MM.1S (cell line): Measurements from ENCODE around the gene AUTS2.

Experiments
- DNase-seq: peaks from one replicate; pipeline ENCODE4 v3.0.0-alpha.2; 2015
- H2AFZ ChIP-seq: fragments of 300-600 bp; sonication (generic); 2 replicates; pipeline ENCODE4 v1.6.0; 2016; ENCODE audit warnings: antibody characterized with exemption, low read length
- H3F3A ChIP-seq: fragments of 300-600 bp; sonication (generic); 2 replicates; pipeline ENCODE4 v1.6.1; 2016; ENCODE audit warnings: mild to moderate bottlenecking, antibody characterized with exemption, low read length, moderate library complexity, mixed read lengths; ENCODE audit not compliant: insufficient read depth
- H3K27ac ChIP-seq: fragments of 300-600 bp; sonication (generic); 2 replicates; pipeline ENCODE4 v1.5.1; 2016; ENCODE audit warnings: mild to moderate bottlenecking, low read length
- H3K27me3 ChIP-seq: fragments of 300-600 bp; sonication (generic); replicated peaks from 2 replicates; pipeline ENCODE4 v1.6.0; 2016; ENCODE audit warnings: low read length; ENCODE audit not compliant: insufficient read depth
- H3K36me3 ChIP-seq: fragments of 300-600 bp; sonication (generic); replicated peaks from 2 replicates; pipeline ENCODE4 v1.6.1; 2016; ENCODE audit warnings: mild to moderate bottlenecking, low read length, mixed read lengths; ENCODE audit not compliant: insufficient read depth
- H3K4me1 ChIP-seq: fragments of 300-600 bp; sonication (generic); 2 replicates; pipeline ENCODE4 v1.6.1; 2016; ENCODE audit warnings: low read length, mixed read lengths
- H3K4me2 ChIP-seq: fragments of 300-600 bp; sonication (generic); 2 replicates; pipeline ENCODE4 v1.6.0; 2016; ENCODE audit warnings: low read depth, low read length
- H3K4me3 ChIP-seq: fragments of 300-600 bp; sonication (generic); 2 replicates; pipeline ENCODE4 v1.5.1; 2016; ENCODE audit warnings: low read length, mixed read lengths
- H3K79me2 ChIP-seq: fragments of 300-600 bp; sonication (generic); 2 replicates; pipeline ENCODE4 v1.6.1; 2016; ENCODE audit warnings: mixed run types, low read length, mixed read lengths
- H3K9ac ChIP-seq: fragments of 300-600 bp; sonication (generic); 2 replicates; pipeline ENCODE4 v1.6.1; 2016; ENCODE audit warnings: low read length, mixed read lengths
- H3K9me2 ChIP-seq: fragments of 300-600 bp; sonication (generic); replicated peaks from 2 replicates; pipeline ENCODE4 v1.6.1; 2016; ENCODE audit warnings: mild to moderate bottlenecking, low read length, mixed read lengths; ENCODE audit not compliant: insufficient read depth
- H3K9me3 ChIP-seq: fragments of 300-600 bp; sonication (generic); replicated peaks from 2 replicates; pipeline ENCODE4 v1.6.1; 2016; ENCODE audit warnings: mild to moderate bottlenecking, low read length, mixed read lengths; ENCODE audit not compliant: insufficient read depth
- H4K20me1 ChIP-seq: fragments of 300-600 bp; sonication (generic); 2 replicates; pipeline ENCODE4 v1.6.1; 2016; ENCODE audit warnings: mild to moderate bottlenecking, low read length, moderate library complexity, mixed read lengths; ENCODE audit not compliant: insufficient read depth
- EZH2 ChIP-seq: fragments of 300-600 bp; sonication (generic); optimal IDR thresholded peaks from 2 replicates; pipeline ENCODE3; 2017; ENCODE audit warnings: low read depth, mild to moderate bottlenecking, antibody characterized with exemption, low read length, mixed read lengths
- EZH2phosphoT487 ChIP-seq: fragments of 300-600 bp; sonication (generic); IDR thresholded peaks from 2 replicates; pipeline ENCODE4 v1.6.1; 2018; ENCODE audit warnings: antibody characterized with exemption, low read length
- TF ChIP-seq, protein P1 (sequence below): fragments of 300-600 bp; sonication (generic); IDR thresholded peaks from 2 replicates; pipeline ENCODE4 v1.5.1; 2016; ENCODE audit warnings: antibody characterized with exemption, low read length, mixed read lengths

The AUTS2 gene

DNA sequence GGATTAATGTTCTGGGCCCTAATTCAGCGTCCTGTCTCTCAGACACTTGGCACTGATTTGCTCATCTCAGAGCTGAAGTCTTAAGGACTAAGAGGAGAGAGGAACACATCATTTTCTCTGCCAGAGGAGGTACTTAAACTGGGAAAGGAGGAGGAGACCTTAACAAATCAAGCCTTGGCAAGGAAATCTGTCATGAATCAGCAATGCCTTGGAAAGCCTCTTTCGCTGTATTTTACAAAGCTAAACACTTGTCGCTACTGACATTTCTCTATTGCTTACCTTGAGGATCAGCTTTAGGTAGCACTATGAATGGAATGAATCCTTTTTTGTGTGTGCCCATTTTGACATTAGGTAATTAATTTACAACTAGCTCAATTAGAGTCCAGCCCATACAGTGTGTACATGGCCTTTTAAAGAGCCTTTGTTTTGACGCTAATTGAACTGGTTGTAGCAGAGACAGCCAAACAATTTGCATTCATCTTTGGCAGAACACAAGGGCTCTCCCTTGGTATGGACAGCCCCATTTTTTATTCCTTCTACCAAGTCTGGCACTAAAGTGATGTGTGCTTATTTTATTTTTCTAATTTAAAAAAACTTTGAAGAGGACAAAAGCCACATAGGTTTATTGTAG lies 37.4 kb downstream of the AUTS2 start:
- H3K9me3 ChIP-seq = no peaks in the 10 kb centered on the region
- no peaks in the 10 kb centered on the region for H3K27me3 ChIP-seq
- H3K9ac ChIP-seq = no peak overlapping the region
- no peaks in the 10 kb centered on the region for H3K79me2 ChIP-seq
- H3K27ac ChIP-seq = no peak overlapping the region
- no peak overlapping the region for H2AFZ ChIP-seq
- no peaks in the 10 kb centered on the region for H3K4me1 ChIP-seq
- TF ChIP-seq, protein P1, sequence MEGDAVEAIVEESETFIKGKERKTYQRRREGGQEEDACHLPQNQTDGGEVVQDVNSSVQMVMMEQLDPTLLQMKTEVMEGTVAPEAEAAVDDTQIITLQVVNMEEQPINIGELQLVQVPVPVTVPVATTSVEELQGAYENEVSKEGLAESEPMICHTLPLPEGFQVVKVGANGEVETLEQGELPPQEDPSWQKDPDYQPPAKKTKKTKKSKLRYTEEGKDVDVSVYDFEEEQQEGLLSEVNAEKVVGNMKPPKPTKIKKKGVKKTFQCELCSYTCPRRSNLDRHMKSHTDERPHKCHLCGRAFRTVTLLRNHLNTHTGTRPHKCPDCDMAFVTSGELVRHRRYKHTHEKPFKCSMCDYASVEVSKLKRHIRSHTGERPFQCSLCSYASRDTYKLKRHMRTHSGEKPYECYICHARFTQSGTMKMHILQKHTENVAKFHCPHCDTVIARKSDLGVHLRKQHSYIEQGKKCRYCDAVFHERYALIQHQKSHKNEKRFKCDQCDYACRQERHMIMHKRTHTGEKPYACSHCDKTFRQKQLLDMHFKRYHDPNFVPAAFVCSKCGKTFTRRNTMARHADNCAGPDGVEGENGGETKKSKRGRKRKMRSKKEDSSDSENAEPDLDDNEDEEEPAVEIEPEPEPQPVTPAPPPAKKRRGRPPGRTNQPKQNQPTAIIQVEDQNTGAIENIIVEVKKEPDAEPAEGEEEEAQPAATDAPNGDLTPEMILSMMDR = no peak
- no peak overlapping the region for H3K4me2 ChIP-seq
- H3F3A ChIP-seq = no peaks in the 10 kb centered on the region
- no peaks in the 10 kb centered on the region for H3K9me2 ChIP-seq
- no peak overlapping the region for H3K4me3 ChIP-seq
- H4K20me1 ChIP-seq = no peaks in the 10 kb centered on the region
- no peak for DNase-seq
- no peaks in the 10 kb centered on the region for H3K36me3 ChIP-seq

DNA sequence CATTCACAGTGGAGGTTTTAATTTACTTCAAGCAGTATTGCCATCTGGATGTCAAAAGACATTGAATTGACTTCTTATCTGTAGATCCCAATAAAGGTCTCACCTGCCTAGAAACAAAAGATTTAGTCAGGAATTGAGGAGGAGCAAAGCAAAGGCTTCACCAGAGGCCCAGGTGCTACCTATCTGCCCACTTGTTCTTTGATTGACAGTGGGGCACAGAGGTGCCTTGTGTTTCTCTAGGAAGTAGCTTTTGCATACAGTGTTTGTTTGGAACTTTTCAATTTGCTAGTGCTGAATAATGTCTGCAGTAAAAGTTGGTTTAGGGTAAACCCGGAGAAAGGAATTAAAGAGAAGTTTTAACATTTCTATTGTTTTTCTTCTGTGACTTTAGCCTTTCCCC lies 40.4 kb downstream of the AUTS2 start:
- H3K79me2 ChIP-seq = no peaks in the 10 kb centered on the region

DNA sequence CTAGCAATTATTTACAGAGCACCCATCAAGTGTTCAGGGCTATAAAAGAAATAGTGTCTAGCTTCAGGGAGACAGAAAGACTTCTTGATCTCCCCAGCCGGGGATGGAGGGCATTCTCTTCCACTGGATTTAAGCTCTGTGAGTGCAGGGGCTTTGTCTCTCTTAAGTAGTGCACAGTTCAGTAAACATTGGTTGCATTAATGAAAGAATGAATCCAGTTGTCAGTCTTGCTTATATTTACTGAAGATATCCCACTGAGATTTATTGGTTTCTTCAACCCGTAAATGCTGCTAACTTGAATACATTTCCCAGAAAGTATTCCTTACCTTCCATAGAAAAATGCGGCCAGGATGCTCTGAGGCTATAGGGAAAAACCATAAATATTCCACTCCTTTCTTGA lies 41.9 kb downstream of the AUTS2 start:
- Histone ChIP-seq H3K4me3 (no peak overlapping the region), H4K20me1 (no peaks in the 10 kb centered on the region), H3K36me3 (no peaks in the 10 kb centered on the region), H3K27ac (no peak overlapping the region), H3K9me3 (no peaks in the 10 kb centered on the region), H3K4me1 (no peaks in the 10 kb centered on the region), H3F3A (no peaks in the 10 kb centered on the region), H3K9ac (no peak overlapping the region), H2AFZ (no peak overlapping the region), H3K4me2 (no peak overlapping the region), H3K27me3 (no peaks in the 10 kb centered on the region), H3K9me2 (no peaks in the 10 kb centered on the region), H3K79me2 (no peaks in the 10 kb centered on the region)
- no peak for DNase-seq
- TF ChIP-seq, protein P1 = no peak

More for the DNA sequence above, 40.4 kb downstream of the AUTS2 start:
- Histone ChIP-seq H3K9ac (no peak overlapping the region), H3F3A (no peaks in the 10 kb centered on the region), H3K9me3 (no peaks in the 10 kb centered on the region), H3K9me2 (no peaks in the 10 kb centered on the region), H2AFZ (no peak overlapping the region), H3K4me1 (no peaks in the 10 kb centered on the region), H3K4me3 (no peak overlapping the region), H3K36me3 (no peaks in the 10 kb centered on the region), H3K27me3 (no peaks in the 10 kb centered on the region), H3K27ac (no peak overlapping the region), H4K20me1 (no peaks in the 10 kb centered on the region), H3K4me2 (no peak overlapping the region)
- no peak for TF ChIP-seq EZH2
- TF ChIP-seq, protein P1 = no peak
- no peak for TF ChIP-seq EZH2phosphoT487
- DNase-seq = no peak
